ENCODE results near the gene COL13A1.

Gene COL13A1

GRCh38 chr10:69868821-69869220, 67.1 kb downstream of the COL13A1 start:
- TF ChIP-seq, protein P1, sequence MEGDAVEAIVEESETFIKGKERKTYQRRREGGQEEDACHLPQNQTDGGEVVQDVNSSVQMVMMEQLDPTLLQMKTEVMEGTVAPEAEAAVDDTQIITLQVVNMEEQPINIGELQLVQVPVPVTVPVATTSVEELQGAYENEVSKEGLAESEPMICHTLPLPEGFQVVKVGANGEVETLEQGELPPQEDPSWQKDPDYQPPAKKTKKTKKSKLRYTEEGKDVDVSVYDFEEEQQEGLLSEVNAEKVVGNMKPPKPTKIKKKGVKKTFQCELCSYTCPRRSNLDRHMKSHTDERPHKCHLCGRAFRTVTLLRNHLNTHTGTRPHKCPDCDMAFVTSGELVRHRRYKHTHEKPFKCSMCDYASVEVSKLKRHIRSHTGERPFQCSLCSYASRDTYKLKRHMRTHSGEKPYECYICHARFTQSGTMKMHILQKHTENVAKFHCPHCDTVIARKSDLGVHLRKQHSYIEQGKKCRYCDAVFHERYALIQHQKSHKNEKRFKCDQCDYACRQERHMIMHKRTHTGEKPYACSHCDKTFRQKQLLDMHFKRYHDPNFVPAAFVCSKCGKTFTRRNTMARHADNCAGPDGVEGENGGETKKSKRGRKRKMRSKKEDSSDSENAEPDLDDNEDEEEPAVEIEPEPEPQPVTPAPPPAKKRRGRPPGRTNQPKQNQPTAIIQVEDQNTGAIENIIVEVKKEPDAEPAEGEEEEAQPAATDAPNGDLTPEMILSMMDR (conservative IDR thresholded peaks at IDR 0.05; ENCODE audit: low read depth, low read length) = no peak
- no peak for DNase-seq (ENCODE audit: low read depth)
- H3K4me3 ChIP-seq (ENCODE audit: low read length) = no peak overlapping the region

- H3K4me3 ChIP-seq (ENCODE audit: low read length) = no peak overlapping the region
- TF ChIP-seq, protein P1 (conservative IDR thresholded peaks at IDR 0.05; ENCODE audit: low read depth, low read length) = no peak
- DNase-seq (ENCODE audit: low read depth) = no peak
Measured at GRCh38 chr10:69869291-69869961, 67.7 kb downstream of the COL13A1 start.

GRCh38 chr10:69870591-69870990, 68.9 kb downstream of the COL13A1 start:
- no peak overlapping the region for H3K4me3 ChIP-seq (ENCODE audit: low read length)
- TF ChIP-seq, protein P1 (conservative IDR thresholded peaks at IDR 0.05; ENCODE audit: low read depth, low read length) = no peak
- no peak for DNase-seq (ENCODE audit: low read depth)

DNA sequence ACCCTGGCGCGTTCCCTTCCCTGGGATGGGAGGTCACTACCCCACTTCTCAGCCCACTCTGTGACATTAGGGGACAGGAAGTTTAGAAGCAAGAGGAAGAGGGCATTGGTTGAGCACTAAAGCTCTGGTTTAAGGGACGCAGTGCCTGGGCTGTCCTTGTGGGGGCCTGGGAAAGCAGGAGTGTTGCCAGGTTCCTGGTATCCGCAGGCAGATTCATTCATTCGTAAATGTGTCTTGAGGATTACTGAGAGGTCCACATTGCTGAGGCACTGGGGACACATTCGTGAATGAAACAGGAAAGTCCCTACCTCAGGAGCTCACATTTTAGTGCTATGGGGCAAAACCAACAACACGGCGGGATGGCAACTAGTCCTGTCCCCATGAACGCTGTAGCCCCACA, 69.4 kb downstream of the COL13A1 start:
- DNase-seq (ENCODE audit: low read depth) = no peak

GRCh38 chr10:69872323-69872722, 70.6 kb downstream of the COL13A1 start:
- DNase-seq (ENCODE audit: low read depth) = no peak
- TF ChIP-seq, protein P1 (conservative IDR thresholded peaks at IDR 0.05; ENCODE audit: low read depth, low read length) = no peak
- no peak overlapping the region for H3K4me3 ChIP-seq (ENCODE audit: low read length)

More for the DNA sequence above, 69.4 kb downstream of the COL13A1 start:
- TF ChIP-seq, protein P1 (conservative IDR thresholded peaks at IDR 0.05; ENCODE audit: low read depth, low read length) = no peak
- H3K4me3 ChIP-seq (ENCODE audit: low read length) = no peak overlapping the region

- TF ChIP-seq, protein P1 (conservative IDR thresholded peaks at IDR 0.05; ENCODE audit: low read depth, low read length) = no peak
- DNase-seq (ENCODE audit: low read depth) = no peak
- H3K4me3 ChIP-seq (ENCODE audit: low read length) = no peak overlapping the region
Measured at GRCh38 chr10:69873135-69873639, 71.5 kb downstream of the COL13A1 start.

- no peak for DNase-seq (ENCODE audit: low read depth)
- no peak overlapping the region for H3K4me3 ChIP-seq (ENCODE audit: low read length)
- TF ChIP-seq, protein P1 (conservative IDR thresholded peaks at IDR 0.05; ENCODE audit: low read depth, low read length) = no peak
Measured at GRCh38 chr10:69874449-69874848, 72.7 kb downstream of the COL13A1 start.

All from retinal pigment epithelial cell (primary cell).